Pericardium fibroblast (primary cell): ENCODE measurements around the gene GPRC5D. TPM values are rescaled to one million over a fixed set of nuclear protein-coding genes. Genes with fewer than 3 reads are reported as not detected.

ENCODE experiments used
- total RNA-seq: library from RNA; depleted of rRNA; stranded (reverse); fragments of >200 nt; gene quantifications from 2 replicates; pipeline ENCODE4 v1.2.3, GENCODE V29; 2015

GPRC5D gene
- total RNA-seq = not detected in 2 replicates

DNA sequence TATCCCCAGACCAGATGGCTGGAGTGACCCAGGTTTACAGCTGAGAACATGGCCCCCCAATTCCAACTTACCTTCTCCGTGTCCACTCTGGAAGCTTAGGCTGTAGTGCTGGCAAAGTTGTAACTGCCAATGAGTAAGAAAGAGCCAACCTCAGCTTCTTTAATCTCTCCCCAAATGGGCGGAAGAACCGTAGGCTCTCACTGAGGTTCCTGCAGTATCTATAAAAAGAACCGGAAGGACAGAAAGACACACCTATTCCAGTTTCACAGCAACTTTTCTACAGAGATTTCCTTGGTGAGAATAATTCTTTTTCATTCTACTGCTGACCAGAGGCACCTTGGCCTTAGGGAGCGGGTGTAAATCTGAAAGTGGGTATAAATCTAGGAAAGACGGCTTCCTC, at the start of gene GPRC5D:
GPRC5D (minus strand) TSS at position 135 of the 400 bp plus-strand sequence. CDS start 1,786 bp downstream, outside the sequence.

DNA sequence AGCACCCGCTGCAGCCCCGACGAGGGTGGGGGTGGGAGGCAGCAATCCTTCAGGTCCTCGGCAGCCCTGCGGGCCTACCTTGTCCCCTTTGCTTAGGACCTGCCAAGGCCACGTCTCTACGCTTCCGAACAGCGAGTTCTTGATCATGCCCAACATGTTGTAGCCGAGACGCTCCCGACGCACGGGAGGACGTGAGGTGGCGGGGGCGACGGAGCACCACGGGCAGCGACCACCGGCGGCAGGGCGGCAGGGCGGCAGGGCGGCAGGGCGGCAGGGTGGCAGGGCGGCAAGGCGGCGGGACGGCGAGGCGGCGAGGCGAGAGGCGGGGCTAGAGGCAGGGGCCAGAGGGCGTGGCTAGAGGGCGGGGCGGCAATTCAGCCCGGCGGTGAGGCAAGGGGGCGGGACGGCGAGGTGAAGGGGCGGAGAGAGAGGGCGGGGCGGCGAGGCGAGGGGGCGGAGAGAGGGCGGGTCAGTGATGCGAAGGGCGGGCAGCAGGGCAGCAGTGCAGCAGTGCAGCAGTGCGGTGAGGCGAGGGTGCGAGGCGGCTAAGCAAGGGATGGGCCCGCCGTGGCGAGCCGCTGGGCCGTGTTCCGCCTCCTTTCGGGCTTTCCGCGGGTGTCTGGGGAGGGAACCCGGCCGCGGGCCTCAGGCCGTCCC, 48.1 kb upstream of the GPRC5D start, which contains the start of gene HEBP1:
HEBP1 (minus strand) TSS at position 307 of the 657 bp plus-strand sequence; CDS start at position 156, 151 bp downstream.

DNA sequence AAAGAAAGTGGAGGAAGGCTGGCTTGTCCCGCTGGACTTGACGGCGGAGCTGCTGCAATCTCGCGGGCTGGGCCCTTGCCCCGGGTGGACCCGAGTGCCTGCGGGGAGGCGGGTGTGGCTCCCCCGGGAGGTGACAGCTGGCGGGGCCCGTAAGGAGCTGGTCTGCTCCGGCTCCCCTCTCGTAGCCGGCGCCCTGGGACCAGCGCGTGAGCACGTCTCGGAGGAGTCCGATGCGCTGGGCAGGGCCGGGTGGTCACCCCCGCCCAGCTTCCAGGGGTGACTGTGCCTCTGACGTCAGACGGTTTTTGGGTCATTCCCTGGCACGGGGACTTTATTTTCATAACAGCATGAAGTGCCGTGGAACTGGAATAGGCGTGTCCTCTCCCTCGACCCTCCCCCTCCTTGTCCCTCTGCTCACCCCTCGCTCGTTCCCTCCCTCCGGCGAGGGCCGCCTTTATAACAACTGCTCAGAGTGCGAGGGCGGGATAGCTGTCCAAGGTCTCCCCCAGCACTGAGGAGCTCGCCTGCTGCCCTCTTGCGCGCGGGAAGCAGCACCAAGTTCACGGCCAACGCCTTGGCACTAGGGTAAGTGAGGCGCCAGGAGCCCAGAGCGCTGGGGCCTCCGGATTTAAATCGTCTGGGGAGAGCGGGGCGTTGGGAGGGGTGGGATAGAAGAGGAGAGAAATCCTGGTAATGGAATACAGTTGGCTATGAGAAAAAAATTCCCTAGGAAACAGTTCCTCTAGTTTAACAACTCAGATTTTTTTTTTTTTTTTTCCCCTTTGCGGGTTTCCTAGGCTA, 60.7 kb downstream of the GPRC5D start, which contains the start of gene GPRC5A:
GPRC5A (plus strand) TSS at position 483 of the 801 bp plus-strand sequence. CDS start 16,688 bp downstream, outside the sequence.

Other genes with a start within 250 kb of the GPRC5D start
- gene CDKN1B, start 234.8 kb downstream of the GPRC5D start, total RNA-seq = 31.8 and 58.6 TPM in 2 replicates
- gene APOLD1, start 166.5 kb downstream of the GPRC5D start, total RNA-seq = 0.77 and 2.0 TPM in 2 replicates
- gene DDX47, start 138.8 kb downstream of the GPRC5D start, total RNA-seq = 56.0 and 62.5 TPM in 2 replicates
- 8.1 and 14.6 TPM in 2 replicates for gene GPRC5A, start 60.6 kb downstream of the GPRC5D start, total RNA-seq
- 38.5 and 43.6 TPM in 2 replicates for gene HEBP1, start 48.1 kb upstream of the GPRC5D start, total RNA-seq
- gene FAM234B, start 92.2 kb upstream of the GPRC5D start, total RNA-seq = 7.7 and 9.5 TPM in 2 replicates
- gene GSG1, start 151.5 kb upstream of the GPRC5D start, total RNA-seq = 2.3 and 55.0 TPM in 2 replicates
- 472 and 513 TPM in 2 replicates for gene EMP1, start 244.6 kb upstream of the GPRC5D start, total RNA-seq